ENCODE measurements around the gene WDR35.
"Not testable (repeated sequence)": the region's sequence is repeated elsewhere in the genome, so short reads cannot be mapped to it uniquely, and the experiment has no call there.

Gene WDR35

DNA sequence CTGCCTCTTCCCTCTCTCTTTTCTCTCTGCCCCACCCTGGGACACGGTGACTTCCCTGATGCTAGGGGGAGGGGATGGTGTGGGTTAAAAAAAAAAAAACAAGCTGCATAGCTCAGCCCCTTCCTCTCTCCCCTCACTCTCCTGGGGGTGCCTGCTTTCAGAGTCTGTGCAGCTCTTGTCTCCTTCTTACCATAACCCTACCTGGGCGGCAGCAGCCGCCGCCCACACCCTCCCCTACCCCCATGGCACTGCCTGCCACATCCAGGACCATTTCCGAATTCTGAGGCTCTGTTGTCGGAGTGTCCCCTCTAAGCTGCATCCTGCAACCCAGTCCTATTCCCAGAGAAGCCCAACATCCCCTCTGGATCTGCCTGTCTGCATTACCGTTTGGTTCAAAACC lies 104.1 kb downstream of the WDR35 start:
- Mint-ChIP-seq H3K27me3 (ENCODE audit: low read depth) (peaks cover 18% of the 10 kb centered on the region), H3K36me3 (ENCODE audit: low read depth) (no peaks in the 10 kb centered on the region), H3K27ac (no peak overlapping the region), H3K4me1 (no peaks in the 10 kb centered on the region), H3K4me3 (no peak overlapping the region), H3K9me3 (no peaks in the 10 kb centered on the region)
- TF ChIP-seq, protein P1, sequence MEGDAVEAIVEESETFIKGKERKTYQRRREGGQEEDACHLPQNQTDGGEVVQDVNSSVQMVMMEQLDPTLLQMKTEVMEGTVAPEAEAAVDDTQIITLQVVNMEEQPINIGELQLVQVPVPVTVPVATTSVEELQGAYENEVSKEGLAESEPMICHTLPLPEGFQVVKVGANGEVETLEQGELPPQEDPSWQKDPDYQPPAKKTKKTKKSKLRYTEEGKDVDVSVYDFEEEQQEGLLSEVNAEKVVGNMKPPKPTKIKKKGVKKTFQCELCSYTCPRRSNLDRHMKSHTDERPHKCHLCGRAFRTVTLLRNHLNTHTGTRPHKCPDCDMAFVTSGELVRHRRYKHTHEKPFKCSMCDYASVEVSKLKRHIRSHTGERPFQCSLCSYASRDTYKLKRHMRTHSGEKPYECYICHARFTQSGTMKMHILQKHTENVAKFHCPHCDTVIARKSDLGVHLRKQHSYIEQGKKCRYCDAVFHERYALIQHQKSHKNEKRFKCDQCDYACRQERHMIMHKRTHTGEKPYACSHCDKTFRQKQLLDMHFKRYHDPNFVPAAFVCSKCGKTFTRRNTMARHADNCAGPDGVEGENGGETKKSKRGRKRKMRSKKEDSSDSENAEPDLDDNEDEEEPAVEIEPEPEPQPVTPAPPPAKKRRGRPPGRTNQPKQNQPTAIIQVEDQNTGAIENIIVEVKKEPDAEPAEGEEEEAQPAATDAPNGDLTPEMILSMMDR (IDR thresholded peaks at IDR 0.05; ENCODE audit: unreplicated experiment in 3 of 3), result no peak

GRCh38 chr2:19883971-19884720 lies 105.8 kb downstream of the WDR35 start:
- Mint-ChIP-seq H3K4me3 (no peak overlapping the region), H3K27ac (no peak overlapping the region), H3K9me3 (no peaks in the 10 kb centered on the region), H3K36me3 (ENCODE audit: low read depth) (no peaks in the 10 kb centered on the region), H3K27me3 (ENCODE audit: low read depth) (peaks cover 18% of the 10 kb centered on the region), H3K4me1 (no peaks in the 10 kb centered on the region)
- TF ChIP-seq, protein P1 (IDR thresholded peaks at IDR 0.05; ENCODE audit: unreplicated experiment in 3 of 3), result no peak

DNA sequence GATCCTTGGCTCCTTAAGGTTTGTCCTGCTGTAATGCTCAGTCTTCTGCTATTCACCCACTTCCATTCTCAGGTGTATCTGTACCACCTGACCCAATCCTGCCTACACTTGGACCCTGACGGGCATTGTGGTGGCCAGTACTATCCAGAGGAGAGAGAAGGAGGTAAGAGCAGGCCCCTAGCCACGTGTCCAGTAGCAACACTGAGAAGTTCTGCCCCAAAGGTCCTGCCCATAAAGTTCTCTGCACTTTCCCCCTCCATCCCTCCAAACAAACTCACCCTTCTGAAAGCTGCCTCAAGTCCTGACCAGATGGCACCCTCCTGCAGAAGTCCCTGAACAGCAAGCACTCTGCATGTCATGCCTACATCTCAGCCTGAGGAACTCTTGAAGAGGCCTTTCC lies 106.4 kb downstream of the WDR35 start:
- Mint-ChIP-seq H3K36me3 (ENCODE audit: low read depth) (no peaks in the 10 kb centered on the region), H3K27ac (no peak overlapping the region), H3K4me1 (no peaks in the 10 kb centered on the region), H3K4me3 (no peak overlapping the region), H3K27me3 (ENCODE audit: low read depth) (peaks cover 18% of the 10 kb centered on the region), H3K9me3 (no peaks in the 10 kb centered on the region)
- TF ChIP-seq, protein P1 (IDR thresholded peaks at IDR 0.05; ENCODE audit: unreplicated experiment in 3 of 3), result no peak

DNA sequence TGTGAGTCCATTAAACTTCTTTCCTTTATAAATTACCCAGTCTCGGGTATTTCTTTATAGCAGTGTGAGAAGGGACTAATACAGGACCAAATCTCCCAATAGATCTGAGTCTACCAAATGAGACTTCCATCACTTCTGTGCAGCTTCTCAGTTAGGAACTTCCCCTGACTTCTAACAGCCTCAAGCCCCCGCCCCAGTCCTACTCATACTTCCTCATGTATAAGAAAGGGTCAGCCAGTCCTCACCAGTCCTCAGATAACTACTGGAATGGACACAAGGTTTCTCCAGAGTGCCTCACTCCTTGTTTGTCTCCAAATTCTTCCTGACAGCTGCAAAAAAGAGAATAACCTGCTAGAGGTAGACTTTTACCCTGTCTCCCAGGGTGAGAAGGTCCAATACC lies 107.6 kb downstream of the WDR35 start:
- TF ChIP-seq, protein P1 (IDR thresholded peaks at IDR 0.05; ENCODE audit: unreplicated experiment in 3 of 3), result no peak
- Mint-ChIP-seq H3K4me1 (no peaks in the 10 kb centered on the region), H3K36me3 (ENCODE audit: low read depth) (no peaks in the 10 kb centered on the region), H3K27me3 (ENCODE audit: low read depth) (peaks cover 15% of the 10 kb centered on the region), H3K4me3 (no peak overlapping the region), H3K27ac (no peak overlapping the region), H3K9me3 (no peaks in the 10 kb centered on the region)

- H3K4me3 Mint-ChIP-seq, result no peak overlapping the region
- peaks cover 13% of the 10 kb centered on the region for H3K27me3 Mint-ChIP-seq (ENCODE audit: low read depth)
- no peak overlapping the region for H3K27ac Mint-ChIP-seq
- H3K4me1 Mint-ChIP-seq, result no peaks in the 10 kb centered on the region
- TF ChIP-seq, protein P1 (IDR thresholded peaks at IDR 0.05; ENCODE audit: unreplicated experiment in 3 of 3), result no peak
- no peaks in the 10 kb centered on the region for H3K36me3 Mint-ChIP-seq (ENCODE audit: low read depth)
- H3K9me3 Mint-ChIP-seq, result no peaks in the 10 kb centered on the region
Observed at GRCh38 chr2:19881908-19882265, 108.0 kb downstream of the WDR35 start.

GRCh38 chr2:19881221-19881907 lies 108.5 kb downstream of the WDR35 start:
- Mint-ChIP-seq H3K4me3 (no peak overlapping the region), H3K9me3 (no peaks in the 10 kb centered on the region), H3K27ac (no peak overlapping the region), H3K27me3 (ENCODE audit: low read depth) (peaks cover 13% of the 10 kb centered on the region), H3K4me1 (no peaks in the 10 kb centered on the region), H3K36me3 (ENCODE audit: low read depth) (no peaks in the 10 kb centered on the region)
- TF ChIP-seq, protein P1 (IDR thresholded peaks at IDR 0.05; ENCODE audit: unreplicated experiment in 3 of 3), result no peak

DNA sequence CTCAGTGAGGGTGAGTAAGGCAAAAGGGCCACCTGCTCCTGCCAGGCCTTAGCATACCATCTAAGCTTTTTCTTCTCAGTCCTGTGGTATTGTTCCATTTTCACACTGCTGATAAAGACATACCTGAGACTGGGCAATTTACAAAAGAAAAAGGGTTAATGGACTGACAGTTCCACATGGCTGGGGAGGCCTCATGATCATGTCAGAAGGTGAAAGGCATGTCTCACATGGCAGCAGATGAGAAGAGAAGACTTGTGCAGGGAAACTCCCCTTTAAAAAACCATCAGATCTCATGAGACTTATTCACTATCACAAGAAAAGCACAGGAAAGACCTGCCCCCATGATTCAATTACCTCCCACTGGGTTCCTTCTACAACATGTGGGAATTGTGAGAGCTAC lies 109.7 kb downstream of the WDR35 start:
- not testable (repeated sequence) for H3K4me1 Mint-ChIP-seq; H3K4me3 Mint-ChIP-seq; H3K36me3 Mint-ChIP-seq (ENCODE audit: low read depth); H3K27ac Mint-ChIP-seq; H3K9me3 Mint-ChIP-seq; H3K27me3 Mint-ChIP-seq (ENCODE audit: low read depth)

Data from nephron (organoid).